22Rv1 (cell line): ENCODE results near the gene ITPR1.

Source experiments
- H3K27ac ChIP-seq: fragments of 450-650 bp; 2 replicates; pipeline ENCODE4 v1.5.1; 2017
- CTCF ChIP-seq: fragments of 450-650 bp; IDR thresholded peaks from 2 replicates; pipeline ENCODE4 v1.5.1; 2017; ENCODE audit warnings: mild to moderate bottlenecking
- ZFX ChIP-seq: fragments of 450-650 bp; IDR thresholded peaks from 2 replicates; pipeline ENCODE4 v1.6.1; 2017; ENCODE audit warnings: antibody characterized with exemption, borderline replicate concordance

Gene ITPR1

GRCh38 chr3:4850211-4850927, 357.2 kb downstream of the ITPR1 start:
- no peak overlapping the region for H3K27ac ChIP-seq
- no peak for TF ChIP-seq ZFX
- TF ChIP-seq CTCF, result no peak

DNA sequence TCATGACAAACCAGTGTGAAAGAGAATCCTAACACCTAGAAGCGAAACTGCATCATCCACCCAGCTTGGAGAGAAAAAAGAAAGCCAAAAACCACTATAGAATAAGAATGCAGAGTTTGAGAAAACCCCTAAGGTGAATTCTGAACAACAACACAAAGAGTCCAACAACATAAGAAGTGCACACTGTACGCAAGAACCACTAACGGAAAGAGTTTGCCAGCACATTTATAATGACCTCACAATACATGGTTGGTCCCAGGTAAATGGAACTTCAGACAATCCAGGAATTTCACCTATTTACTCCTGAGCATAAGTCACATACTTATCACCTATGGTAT, 357.7 kb downstream of the ITPR1 start:
- no peak for TF ChIP-seq CTCF
- TF ChIP-seq ZFX, result no peak
- H3K27ac ChIP-seq, result no peak overlapping the region

DNA sequence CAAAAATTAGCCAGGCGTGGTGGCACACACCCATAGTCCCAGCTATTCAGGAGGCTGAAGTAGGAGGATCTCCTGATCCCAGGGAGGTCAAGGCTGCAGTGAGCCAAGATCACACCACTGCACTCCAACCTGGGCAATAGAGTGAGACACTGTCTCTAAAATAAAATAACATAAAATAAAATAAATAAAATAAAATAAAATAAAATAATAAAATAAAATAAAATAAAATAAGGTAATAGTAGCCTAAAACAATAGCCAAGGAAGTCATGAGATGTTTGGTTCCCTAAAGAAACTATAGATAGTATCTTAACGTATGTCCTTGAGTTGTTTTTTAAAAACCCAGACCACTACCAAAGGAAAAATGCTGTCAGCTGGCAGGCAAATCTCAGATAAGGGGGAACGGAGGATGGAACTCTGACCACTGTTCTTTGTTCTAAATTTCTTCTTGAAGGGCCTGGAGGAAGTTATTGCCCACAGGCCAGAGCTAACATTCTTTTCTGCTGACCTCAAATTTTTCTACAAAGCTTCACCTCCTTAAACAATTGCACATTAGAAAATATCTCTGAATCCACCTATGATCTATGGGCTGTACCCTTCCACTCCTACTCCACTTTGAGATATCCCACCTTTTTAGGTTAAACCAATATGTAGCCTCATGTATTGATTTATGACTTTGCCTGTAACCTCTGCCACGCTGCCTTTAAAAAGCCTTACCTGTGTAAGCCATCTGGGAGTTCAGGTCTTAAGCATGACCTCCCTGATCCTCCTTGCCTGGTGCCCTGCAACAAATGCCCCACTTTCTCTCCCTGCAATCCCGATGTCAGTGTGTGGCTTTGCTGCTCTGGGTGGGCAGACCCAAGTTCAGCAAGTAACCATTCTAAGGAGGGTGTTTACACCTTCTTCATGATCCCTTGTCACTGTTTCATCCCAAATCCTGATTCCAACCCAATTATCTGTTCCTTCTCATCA, 359.9 kb downstream of the ITPR1 start:
- no peak for TF ChIP-seq ZFX
- no peak for TF ChIP-seq CTCF

GRCh38 chr3:4853749-4854140, 360.6 kb downstream of the ITPR1 start:
- no peak overlapping the region for H3K27ac ChIP-seq
- TF ChIP-seq CTCF, result no peak
- TF ChIP-seq ZFX, result no peak

More for the DNA sequence above, 359.9 kb downstream of the ITPR1 start:
- H3K27ac ChIP-seq, result no peak overlapping the region

DNA sequence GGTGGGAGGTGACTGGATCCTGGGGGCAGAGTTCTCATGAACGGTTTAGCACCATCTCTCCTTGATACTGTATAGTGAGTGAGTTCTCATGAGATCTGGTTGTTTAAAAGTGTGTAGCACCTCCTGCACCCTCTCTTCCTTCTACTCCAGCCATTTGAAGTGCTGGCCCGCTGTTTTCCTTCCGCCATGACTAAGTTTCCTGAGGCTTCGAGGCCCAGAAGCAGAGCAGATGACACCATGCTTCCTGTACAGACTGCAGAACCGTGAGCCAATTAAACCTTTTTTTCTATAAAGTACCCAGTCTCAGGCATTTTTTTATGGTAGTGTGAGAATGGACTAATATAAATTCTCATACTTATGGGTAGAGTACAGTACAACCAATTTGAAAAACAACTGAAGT, 362.5 kb downstream of the ITPR1 start:
- TF ChIP-seq CTCF, result no peak
- no peak for TF ChIP-seq ZFX
- H3K27ac ChIP-seq, result no peak overlapping the region

- no peak for TF ChIP-seq CTCF
- TF ChIP-seq ZFX, result no peak
- no peak overlapping the region for H3K27ac ChIP-seq
Measured at GRCh38 chr3:4856136-4856535, 363.0 kb downstream of the ITPR1 start.

GRCh38 chr3:4856564-4856963, 363.4 kb downstream of the ITPR1 start:
- no peak overlapping the region for H3K27ac ChIP-seq
- TF ChIP-seq CTCF (no peak), ZFX (no peak)
